Measurements from ENCODE around the gene TCTA.

Gene TCTA

DNA sequence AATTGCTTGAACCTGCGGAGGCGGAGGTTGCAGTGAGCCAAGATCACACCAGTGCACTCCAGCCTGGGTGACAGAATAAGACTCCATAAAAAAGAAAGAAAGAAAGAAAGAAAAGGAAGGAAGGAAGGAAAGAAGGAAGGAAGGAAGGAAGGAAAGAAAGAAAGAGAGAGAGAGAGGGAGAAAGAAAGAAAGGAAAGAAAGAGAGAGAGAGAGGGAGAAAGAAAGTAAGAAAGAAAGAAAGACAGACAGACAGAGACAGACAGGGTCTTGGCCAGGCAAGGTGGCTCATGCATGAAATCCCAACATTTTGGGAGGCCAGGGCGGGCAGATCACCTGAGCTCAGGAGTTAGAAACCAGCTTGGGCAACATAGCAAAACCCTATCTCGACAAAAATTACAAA lies 41.4 kb downstream of the TCTA start:
- DNase-seq (ENCODE audit: low read depth, low spot score) = no peak
- no peak overlapping the region for H3K4me3 ChIP-seq (ENCODE audit: low read length)

GRCh38 chr3:49454458-49454857 lies 42.2 kb downstream of the TCTA start:
- no peak for DNase-seq (ENCODE audit: low read depth, low spot score)
- H3K4me3 ChIP-seq (ENCODE audit: low read length) = no peak overlapping the region

DNA sequence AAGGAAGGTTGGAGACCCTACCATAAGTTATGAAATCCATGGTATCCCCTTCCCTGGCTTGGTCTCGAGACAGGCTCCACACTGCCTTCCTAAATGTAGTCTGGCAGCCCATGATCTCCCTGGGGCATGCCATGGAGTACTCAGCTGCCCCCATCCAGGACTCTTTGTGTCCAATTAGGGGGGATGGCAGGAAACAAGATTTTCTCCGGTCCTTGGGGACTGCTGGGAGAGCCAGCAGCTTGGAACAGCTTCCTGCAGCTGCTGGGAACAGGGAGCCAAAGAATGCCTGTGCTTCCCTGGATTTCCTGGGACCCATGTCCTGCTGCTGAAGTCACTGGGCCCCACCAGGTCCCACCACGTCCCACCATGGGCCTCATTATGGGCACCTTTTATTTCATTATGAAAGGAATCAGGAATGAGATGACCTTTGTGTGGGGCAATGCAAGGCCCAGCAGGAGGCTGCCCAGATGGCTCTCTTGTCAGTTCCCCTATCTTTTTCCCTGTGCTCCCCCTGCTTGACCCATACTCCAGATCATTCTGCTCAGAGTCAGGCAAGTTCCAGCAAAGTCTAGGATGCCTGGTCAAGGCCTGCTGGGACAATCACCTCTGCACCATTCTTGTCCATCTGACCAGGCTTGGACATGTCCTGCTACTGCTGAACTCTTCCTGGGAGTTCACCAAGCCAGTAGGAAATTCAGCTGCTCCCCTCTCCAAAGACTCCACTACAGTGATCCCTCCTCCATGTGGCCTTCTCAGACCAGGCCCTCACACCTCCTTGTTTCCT lies 42.9 kb downstream of the TCTA start:
- DNase-seq (ENCODE audit: low read depth, low spot score) = no peak
- no peak overlapping the region for H3K4me3 ChIP-seq (ENCODE audit: low read length)

DNA sequence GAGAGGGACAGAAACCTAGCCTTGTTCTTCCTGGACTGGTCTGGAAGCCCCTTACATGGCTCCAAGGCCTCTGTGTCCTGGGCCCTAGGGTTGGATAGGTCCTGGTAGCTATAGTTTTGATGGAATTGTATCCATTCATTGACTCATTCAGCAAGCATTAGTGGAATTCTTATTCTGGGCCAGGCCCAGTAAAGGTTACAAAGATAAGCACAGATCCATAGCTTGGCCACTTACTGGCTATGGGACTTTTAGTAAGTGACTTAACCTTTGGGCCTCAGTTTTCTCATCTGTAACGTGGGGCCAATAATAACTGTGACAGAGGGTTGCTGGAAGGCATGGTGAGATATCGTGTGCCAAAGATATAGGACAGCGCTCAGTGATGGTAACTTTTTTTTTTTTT lies 44.2 kb downstream of the TCTA start:
- no peak for DNase-seq (ENCODE audit: low read depth, low spot score)

DNA sequence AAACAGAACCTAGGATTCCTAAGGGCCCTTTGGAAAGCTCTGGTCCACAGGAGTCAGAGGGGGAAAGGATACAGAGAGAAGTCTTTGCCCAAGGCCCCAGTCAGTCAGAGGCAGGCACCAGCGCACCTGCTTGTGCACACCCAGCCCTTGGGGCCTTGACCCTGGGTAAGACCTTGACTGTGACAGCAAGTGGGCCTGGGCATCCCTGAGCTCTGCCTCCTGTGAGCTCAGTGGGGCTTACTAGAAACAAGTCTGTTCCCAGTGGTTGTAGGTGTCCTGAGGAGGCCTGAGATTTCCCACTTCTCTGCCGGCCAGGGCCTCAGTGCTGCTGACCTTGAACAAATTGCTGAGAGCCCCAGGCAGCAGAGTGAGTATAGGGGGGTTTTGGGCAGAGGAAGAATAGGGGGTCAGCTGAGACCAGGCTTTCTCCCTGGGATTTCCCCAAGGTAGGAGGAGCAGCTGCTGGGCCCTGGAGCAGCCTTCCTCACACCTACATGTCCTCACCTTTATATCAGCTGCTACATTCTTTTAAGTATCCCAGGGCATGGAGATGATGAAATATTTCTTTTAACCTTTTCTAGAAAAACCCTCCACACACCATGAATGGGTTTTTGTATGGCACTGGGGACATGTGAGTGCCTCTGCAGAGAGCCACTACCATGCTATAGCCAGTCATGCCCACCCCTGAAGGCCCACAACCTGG lies 48.1 kb downstream of the TCTA start:
- no peak for DNase-seq (ENCODE audit: low read depth, low spot score)
- no peak overlapping the region for H3K4me3 ChIP-seq (ENCODE audit: low read length)

More for the DNA sequence above, 44.2 kb downstream of the TCTA start:
- no peak overlapping the region for H3K4me3 ChIP-seq (ENCODE audit: low read length)

DNA sequence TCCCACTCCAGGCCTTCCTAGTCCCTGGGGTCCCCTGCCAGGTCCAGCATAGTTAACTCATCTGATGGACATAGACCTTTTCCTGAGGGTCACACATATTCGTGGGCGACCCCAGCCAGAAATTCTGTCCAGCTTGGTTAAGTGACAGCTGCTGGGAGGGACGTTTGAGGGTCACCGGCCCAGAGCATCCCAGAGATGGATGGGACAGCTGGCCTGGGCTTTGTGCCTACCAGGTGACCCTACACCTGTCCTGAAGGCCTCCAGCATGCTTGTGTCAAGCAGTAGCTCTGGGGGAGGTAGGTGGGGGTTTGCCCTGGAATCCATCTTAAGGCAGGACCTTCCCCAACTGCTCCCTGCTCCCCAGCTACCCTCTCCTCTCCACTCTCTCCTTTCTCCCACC lies 48.7 kb downstream of the TCTA start:
- no peak overlapping the region for H3K4me3 ChIP-seq (ENCODE audit: low read length)
- no peak for DNase-seq (ENCODE audit: low read depth, low spot score)

DNA sequence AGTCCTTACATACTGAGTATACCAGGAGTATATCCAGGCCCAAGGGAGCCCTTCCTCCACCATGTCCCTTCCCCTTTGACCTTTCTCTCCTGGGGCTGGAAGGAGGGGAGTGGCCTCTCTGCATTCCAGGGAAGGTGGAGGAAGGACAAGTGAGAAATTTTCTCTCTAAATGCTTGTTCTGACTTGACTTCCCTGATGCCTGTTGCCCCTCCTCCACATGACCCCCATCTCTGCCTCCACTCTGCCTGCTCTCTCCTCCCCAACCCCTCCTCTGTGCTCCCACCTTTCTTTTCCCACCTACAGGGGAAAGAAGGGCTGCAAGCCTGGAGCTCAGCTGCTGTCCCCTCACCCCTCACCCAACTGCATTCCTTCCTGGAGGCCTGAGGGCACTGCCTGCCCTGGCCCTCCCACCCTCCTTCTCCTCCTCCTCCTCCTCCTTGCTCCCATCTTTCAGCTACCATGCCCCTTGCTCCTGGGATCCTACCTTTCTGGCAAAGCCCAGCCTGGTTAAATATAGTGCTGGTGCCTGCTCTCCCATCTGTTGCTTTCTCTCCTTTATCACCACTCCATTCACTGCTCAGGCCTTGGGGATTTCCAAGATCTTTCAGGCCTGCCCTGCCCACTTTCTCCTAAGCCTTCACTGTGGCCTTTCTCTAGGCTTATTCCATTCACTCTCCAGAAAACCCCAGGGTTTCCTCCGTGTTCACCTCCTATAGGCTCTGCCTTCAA lies 49.4 kb downstream of the TCTA start:
- H3K4me3 ChIP-seq (ENCODE audit: low read length) = no peak overlapping the region
- DNase-seq (ENCODE audit: low read depth, low spot score) = no peak

DNA sequence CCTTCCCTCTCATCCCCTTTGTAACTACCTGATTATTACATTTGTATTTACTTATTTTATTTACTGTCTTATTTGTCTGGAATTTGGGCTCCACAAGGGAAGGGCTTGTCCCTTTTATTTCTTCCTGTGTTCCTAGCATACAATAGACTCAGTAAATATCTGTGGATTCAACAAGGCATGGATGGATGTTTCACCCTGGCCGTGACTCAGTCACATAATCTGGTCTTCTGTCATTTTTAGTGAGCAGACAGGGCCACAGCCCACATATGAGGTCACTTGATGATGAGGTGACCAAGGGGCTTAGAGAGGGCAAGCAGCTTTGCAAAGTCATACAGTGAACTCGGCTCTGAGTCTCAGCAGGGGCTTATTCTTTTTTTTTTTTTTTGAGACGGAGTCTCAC lies 50.0 kb downstream of the TCTA start:
- DNase-seq (ENCODE audit: low read depth, low spot score) = no peak
- H3K4me3 ChIP-seq (ENCODE audit: low read length) = no peak overlapping the region

DNA sequence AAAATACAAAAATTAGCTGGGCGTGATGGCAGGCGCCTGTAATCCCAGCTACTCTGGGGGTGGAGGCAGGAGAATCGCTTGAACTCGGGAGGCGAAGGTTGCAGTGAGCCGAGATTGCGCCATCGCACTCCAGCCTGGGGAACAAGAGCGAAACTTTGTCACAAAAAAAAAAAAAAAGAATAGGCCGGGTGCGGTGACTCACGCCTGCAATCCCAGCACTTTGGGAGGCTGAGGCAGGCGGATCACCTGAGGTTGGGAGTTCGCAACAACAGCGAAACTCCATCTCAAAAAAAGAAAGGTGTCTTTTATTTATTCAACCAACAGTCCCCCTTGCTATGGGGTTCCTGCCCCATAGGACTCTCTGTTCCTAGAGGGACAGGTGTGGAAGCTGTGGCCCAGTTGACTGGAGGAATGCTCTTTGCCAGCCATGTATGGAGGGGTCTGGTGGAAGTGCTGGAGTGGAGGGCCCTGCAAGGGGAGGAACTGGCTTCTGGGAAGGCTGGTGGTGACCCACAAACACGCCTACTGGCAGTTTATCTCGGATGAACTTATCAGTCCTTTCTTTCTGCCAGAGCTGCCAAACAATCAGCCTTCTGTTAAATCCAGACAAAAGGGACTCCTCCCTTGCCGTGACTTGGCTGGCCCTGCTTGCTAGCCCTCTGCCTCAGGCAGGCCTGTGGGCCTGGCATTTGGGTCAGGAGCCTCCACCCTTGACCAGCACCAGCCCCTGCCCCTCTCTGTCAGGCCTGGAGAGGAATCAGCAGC lies 53.2 kb downstream of the TCTA start:
- no peak overlapping the region for H3K4me3 ChIP-seq (ENCODE audit: low read length)
- no peak for DNase-seq (ENCODE audit: low read depth, low spot score)

Measured in Jurkat, Clone E6-1 (cell line).